ENCODE results near the gene ELP1.
A peak's percentile ranks its signal among the peaks of the same experiment; 100 is the strongest.
"Not testable (repeated sequence)": the region's sequence is repeated elsewhere in the genome, so short reads cannot be mapped to it uniquely, and the experiment has no call there.

The ELP1 gene

DNA sequence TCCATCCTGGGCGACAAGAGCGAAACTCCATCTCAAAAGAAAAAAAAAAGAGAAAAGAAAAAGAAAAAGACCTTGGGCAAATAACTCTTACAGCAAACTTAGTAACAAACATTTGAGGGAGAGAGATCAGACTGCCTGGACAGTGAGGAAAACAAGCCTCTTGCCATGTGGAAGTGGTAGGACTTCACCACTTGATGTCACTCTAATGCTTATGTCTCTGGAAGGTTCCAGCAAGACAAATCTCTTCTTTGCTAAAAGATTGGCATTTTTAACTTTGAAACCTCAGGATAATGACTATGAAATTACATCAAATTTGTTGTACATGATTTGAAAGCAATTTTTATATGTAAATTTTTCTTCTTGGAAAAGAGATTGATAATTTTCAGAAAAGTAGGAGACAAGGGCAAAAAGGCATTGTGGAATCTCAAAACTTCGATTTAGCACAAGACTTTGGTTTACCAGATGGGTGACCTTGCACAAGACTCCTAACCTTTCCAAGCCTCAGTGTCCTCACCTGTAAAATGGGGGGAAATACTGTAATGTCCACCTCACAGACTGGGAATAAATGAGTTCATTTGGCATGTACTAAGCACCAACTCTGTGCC, 83.5 kb downstream of the ELP1 start:
- DNase-seq: peak in 1 of 2 experiments; percentile 10

- DNase-seq: not testable (repeated sequence)
These were observed 85.6 kb downstream of the ELP1 start for GRCh38 chr9:108848296-108848695.

DNA sequence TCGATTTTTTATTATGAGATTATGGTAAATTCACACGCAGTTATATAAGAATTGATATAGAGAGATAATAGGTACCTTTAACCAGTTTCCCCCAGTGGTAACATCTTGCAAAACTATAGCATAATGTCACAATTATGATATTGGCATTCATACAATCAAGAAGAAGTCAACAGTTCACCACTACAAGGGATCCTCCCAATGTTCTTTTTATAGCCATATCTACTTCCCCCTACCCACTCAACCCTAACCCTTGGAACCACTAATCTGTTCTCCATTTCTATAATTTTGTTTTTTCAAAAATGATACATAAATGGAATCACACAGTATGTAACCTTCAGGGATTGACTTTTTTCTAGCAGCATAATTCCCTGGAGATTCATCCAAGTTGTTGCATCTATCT, 88.0 kb downstream of the ELP1 start:
- no peak for DNase-seq

GRCh38 chr9:108845507-108845906, 88.4 kb downstream of the ELP1 start:
- DNase-seq: no peak

GRCh38 chr9:108844856-108845255, 89.1 kb downstream of the ELP1 start:
- DNase-seq: no peak

- DNase-seq: no peak
These were observed 89.5 kb downstream of the ELP1 start for GRCh38 chr9:108844391-108844790.

GRCh38 chr9:108842610-108843295, 91.2 kb downstream of the ELP1 start:
- no peak for DNase-seq

DNA sequence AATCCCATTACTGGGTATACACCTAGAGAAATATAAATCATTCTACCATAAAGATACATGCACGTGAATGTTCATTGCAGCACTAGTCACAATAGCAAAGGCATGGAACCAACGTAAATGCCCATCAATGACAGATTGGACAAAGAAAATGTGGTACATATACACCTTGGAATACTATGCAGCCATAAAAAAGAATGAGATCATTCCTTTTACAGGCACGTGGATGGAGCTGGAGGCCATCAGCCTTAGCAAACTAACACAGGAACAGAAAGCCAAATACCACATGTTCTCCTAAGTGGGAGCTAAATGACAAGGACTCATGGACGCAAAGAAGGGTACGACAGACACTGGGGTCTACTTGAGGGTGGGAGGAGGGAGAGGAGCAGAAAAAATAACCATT, 94.4 kb downstream of the ELP1 start:
- DNase-seq: not testable (repeated sequence)

DNA sequence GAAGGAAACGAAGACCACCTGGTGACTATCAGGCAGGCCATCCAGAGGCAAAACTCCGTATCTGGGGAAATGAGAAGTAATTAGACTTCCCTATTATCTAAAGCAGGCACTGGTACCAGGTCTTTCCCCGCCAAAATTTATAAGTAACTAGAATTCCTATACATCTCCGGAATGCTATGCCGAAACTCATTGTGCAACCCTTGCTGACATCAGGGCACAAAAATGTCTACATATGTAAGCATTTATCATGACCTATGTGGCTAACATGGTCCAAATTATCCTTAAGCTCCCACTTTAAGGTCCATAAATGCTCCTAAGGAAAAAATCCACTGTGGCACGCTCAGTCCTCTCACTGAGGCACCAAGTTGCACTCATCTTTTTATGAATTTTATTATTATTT, 95.9 kb downstream of the ELP1 start:
- DNase-seq: no peak

GRCh38 chr9:108837530-108837929, 96.4 kb downstream of the ELP1 start:
- DNase-seq: no peak

GRCh38 chr9:108836781-108837180, 97.1 kb downstream of the ELP1 start:
- DNase-seq: no peak

DNA sequence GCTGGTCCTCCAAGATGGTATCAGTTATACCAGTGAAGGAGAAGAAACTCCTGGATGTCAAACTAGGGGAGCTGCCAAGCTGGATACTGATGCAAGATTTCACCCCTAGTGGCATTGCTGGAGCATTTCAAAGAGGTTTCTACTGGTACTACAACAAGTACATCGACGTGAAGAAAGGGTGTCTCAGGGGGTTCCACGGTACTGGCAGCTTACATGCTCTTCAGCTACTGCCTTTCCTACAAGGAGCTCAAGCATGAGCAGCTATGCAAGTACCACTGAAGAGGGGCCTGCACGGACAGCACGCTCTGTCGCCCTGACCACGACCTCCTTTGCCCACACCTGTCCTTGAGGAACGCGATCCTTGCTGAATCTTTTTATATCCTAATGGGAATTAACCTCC, 97.6 kb downstream of the ELP1 start:
- DNase-seq: no peak

DNA sequence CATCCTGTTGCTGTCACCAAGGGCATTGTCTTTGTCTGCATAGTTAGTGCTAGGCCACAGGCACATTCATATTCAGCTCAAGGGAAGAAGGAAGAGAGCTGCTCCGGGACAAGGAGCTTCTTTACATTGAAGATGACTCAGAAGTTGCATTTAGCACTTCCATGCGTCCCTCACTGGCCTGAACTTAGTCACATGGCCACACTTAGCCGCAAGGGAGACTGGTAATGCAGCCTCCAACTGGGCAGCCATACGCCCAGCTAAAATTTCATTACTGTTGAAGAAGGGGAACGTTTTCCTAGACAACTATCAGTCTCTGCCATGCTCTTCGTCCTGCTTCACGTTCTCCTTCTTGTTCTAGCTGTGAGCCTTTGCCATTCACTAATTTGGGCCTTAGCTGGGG, 98.1 kb downstream of the ELP1 start:
- DNase-seq: no peak

- DNase-seq: no peak
These were observed 98.8 kb downstream of the ELP1 start for GRCh38 chr9:108834959-108835665.

DNA sequence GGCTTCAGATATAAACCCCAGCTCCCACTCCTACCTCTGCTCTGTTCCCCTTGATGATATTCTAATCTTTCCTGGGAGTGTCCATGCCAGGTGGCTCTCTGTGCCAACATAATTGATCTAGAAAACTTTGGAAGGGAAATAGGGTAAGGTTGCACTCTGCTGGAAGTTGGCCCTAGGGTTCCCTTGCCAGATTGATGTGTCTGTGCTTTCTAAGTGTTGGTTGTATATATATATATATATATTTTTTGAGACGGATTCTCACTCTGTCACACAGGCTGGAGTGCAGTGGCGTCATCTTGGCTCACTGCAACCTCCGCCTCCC, 101.8 kb downstream of the ELP1 start:
- no peak for DNase-seq

DNA sequence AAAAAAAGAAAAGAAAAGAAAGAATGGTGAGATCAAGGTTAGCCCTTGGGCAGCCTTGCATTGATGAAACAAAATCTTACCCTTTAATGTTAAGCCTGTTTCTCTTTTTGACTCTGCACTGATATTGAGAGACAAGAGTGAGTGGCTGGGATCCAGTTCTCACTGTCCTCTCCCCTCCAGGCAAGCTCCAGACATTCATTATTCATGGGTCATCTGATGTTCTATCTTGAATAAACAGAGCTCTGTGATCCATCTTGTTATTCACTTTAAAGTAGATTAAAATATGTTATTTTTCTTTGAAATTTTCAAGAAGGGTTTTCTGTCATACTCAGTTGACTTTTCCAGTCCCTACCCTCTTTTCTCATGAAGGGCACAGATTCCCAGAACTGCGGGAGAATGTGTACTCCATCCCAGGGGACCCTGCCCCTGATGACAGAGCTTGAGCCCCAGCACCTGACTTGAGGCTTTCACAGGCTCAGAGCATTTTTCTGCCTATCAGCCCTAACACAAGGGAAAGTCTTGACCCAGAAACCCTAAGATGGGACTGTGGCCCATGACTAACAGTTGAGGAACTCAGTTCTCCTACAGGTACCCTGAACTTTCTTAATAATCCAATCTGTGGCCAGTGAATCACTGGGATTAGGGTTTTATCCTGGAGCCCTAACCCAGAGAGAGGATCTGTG, 102.3 kb downstream of the ELP1 start:
- DNase-seq: no peak

DNA sequence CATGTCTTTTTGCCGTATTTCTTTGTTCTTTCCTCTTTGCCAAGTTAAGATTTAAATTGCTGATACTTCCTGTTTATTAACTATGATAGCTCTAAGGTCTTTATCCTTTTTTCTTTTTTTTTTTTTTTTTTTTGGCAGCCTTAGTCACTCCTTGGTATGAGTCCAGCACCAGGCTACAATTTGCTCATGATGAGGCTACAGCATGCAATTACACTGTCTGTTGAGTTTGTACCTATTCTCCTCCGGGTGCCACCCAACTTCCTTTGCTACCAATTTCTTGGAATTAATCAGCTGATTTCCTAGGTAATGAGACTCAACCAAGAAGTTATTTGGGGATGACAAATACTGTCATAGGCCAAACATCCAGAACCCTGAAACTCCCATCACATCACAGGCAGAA, 103.7 kb downstream of the ELP1 start:
- no peak for DNase-seq

DNA sequence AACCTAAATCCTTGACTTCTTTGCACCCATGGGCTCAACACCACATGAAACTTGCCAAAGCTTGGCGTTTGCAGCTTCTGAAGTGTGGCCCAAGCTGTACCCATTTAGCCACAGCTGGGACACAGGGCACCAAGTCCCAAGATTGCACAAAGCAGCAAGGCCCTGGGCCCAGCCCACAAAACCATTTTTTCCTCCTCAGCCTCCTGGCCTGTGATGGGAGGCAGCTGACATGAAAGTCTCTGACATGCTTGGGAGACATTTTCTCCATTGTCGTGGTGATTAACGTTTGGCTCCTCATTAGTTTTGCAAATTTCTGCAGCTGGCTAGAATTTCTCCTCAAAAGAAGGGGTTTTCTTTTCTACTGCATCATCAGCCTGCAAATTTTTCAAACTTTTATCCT, 110.1 kb downstream of the ELP1 start:
- DNase-seq: no peak

Measured in NCI-H526 (cell line).